Measurements from ENCODE around the gene ULK1. TPM values are rescaled to one million over a fixed set of nuclear protein-coding genes. Genes with fewer than 3 reads are reported as not detected.
A peak's percentile ranks its signal among the peaks of the same experiment; 100 is the strongest.

The ULK1 gene
- total RNA-seq, 1 donor from 2014 or later = 111 TPM

- H3K27ac Mint-ChIP-seq = peak overlapping the region; percentile 56
- H3K4me1 Mint-ChIP-seq (ENCODE audit: low read depth) = no peaks in the 10 kb centered on the region
- H3K4me3 Mint-ChIP-seq (ENCODE audit: low read depth) = no peak overlapping the region
- H3K9me3 Mint-ChIP-seq (ENCODE audit: low read depth) = no peaks in the 10 kb centered on the region
- H3K27me3 Mint-ChIP-seq = no peaks in the 10 kb centered on the region
- DNase-seq (ENCODE audit: low spot score, unreplicated experiment) = no peak
- H3K36me3 Mint-ChIP-seq (ENCODE audit: insufficient read depth) = peaks cover 16% of the 10 kb centered on the region
- TF ChIP-seq CTCF (IDR thresholded peaks at IDR 0.05; ENCODE audit: unreplicated experiment) = no peak
Observed at GRCh38 chr12:131940141-131940547, 45.7 kb downstream of the ULK1 start.

- no peak for DNase-seq (ENCODE audit: low spot score, unreplicated experiment)
- no peaks in the 10 kb centered on the region for H3K9me3 Mint-ChIP-seq (ENCODE audit: low read depth)
- no peaks in the 10 kb centered on the region for H3K4me1 Mint-ChIP-seq (ENCODE audit: low read depth)
- no peak overlapping the region for H3K27ac Mint-ChIP-seq
- no peak overlapping the region for H3K4me3 Mint-ChIP-seq (ENCODE audit: low read depth)
- peaks cover 17% of the 10 kb centered on the region for H3K36me3 Mint-ChIP-seq (ENCODE audit: insufficient read depth)
- no peak for TF ChIP-seq CTCF (IDR thresholded peaks at IDR 0.05; ENCODE audit: unreplicated experiment)
- H3K27me3 Mint-ChIP-seq = no peaks in the 10 kb centered on the region
Observed at GRCh38 chr12:131941116-131941986, 46.9 kb downstream of the ULK1 start.

GRCh38 chr12:131941987-131942341, 47.5 kb downstream of the ULK1 start:
- Mint-ChIP-seq H3K4me1 (ENCODE audit: low read depth) (no peaks in the 10 kb centered on the region), H3K9me3 (ENCODE audit: low read depth) (no peaks in the 10 kb centered on the region), H3K27ac (no peak overlapping the region), H3K4me3 (ENCODE audit: low read depth) (no peak overlapping the region), H3K27me3 (no peaks in the 10 kb centered on the region), H3K36me3 (ENCODE audit: insufficient read depth) (peaks cover 17% of the 10 kb centered on the region)
- no peak for TF ChIP-seq CTCF (IDR thresholded peaks at IDR 0.05; ENCODE audit: unreplicated experiment)
- no peak for DNase-seq (ENCODE audit: low spot score, unreplicated experiment)

- no peak overlapping the region for H3K27ac Mint-ChIP-seq
- no peaks in the 10 kb centered on the region for H3K4me1 Mint-ChIP-seq (ENCODE audit: low read depth)
- H3K9me3 Mint-ChIP-seq (ENCODE audit: low read depth) = no peaks in the 10 kb centered on the region
- H3K4me3 Mint-ChIP-seq (ENCODE audit: low read depth) = no peak overlapping the region
- no peak for DNase-seq (ENCODE audit: low spot score, unreplicated experiment)
- H3K36me3 Mint-ChIP-seq (ENCODE audit: insufficient read depth) = peaks cover 15% of the 10 kb centered on the region
- TF ChIP-seq CTCF (IDR thresholded peaks at IDR 0.05; ENCODE audit: unreplicated experiment) = no peak
- no peaks in the 10 kb centered on the region for H3K27me3 Mint-ChIP-seq
Observed at GRCh38 chr12:131942671-131943070, 48.2 kb downstream of the ULK1 start.

GRCh38 chr12:131943389-131943788, 49.0 kb downstream of the ULK1 start:
- H3K4me3 Mint-ChIP-seq (ENCODE audit: low read depth) = no peak overlapping the region
- TF ChIP-seq CTCF (IDR thresholded peaks at IDR 0.05; ENCODE audit: unreplicated experiment) = no peak
- no peaks in the 10 kb centered on the region for H3K4me1 Mint-ChIP-seq (ENCODE audit: low read depth)
- DNase-seq (ENCODE audit: low spot score, unreplicated experiment) = no peak
- H3K27ac Mint-ChIP-seq = no peak overlapping the region
- no peaks in the 10 kb centered on the region for H3K9me3 Mint-ChIP-seq (ENCODE audit: low read depth)
- H3K27me3 Mint-ChIP-seq = no peaks in the 10 kb centered on the region
- peaks cover 11% of the 10 kb centered on the region for H3K36me3 Mint-ChIP-seq (ENCODE audit: insufficient read depth)

Measured in progenitor cell of endocrine pancreas (in vitro differentiated cells).